ENCODE results near the gene WDR82.

WDR82 gene

GRCh38 chr3:52233968-52234367 lies 44.5 kb downstream of the WDR82 start:
- no peak overlapping the region for H3K27ac ChIP-seq (replicated peaks)

GRCh38 chr3:52233108-52233591 lies 45.3 kb downstream of the WDR82 start:
- no peak overlapping the region for H3K4me3 ChIP-seq (replicated peaks; ENCODE audit: insufficient read depth, low read length)
- no peak for DNase-seq (ENCODE audit: low read depth in 1 of 2, low spot score in 1 of 2)
- TF ChIP-seq SPI1 (IDR thresholded peaks at IDR 0.05; ENCODE audit: borderline replicate concordance, low read depth) (no peak), CTCF (IDR thresholded peaks at IDR 0.05; ENCODE audit: insufficient read depth, low read length) (no peak), GABPA (IDR thresholded peaks at IDR 0.05; ENCODE audit: low read depth) (no peak), POLR2AphosphoS5 (IDR thresholded peaks at IDR 0.05; ENCODE audit: low read depth) (no peak), REST (IDR thresholded peaks at IDR 0.05; ENCODE audit: insufficient replicate concordance, low read depth) (no peak)
- H3K27me3 ChIP-seq (ENCODE audit: insufficient read depth, poor library complexity, severe bottlenecking), result no peaks in the 10 kb centered on the region
- no peak overlapping the region for H3K27ac ChIP-seq (replicated peaks)

More at GRCh38 chr3:52233968-52234367, 44.5 kb downstream of the WDR82 start:
- DNase-seq (ENCODE audit: low read depth in 1 of 2, low spot score in 1 of 2), result no peak
- Histone ChIP-seq H3K27me3 (ENCODE audit: insufficient read depth, poor library complexity, severe bottlenecking) (no peaks in the 10 kb centered on the region), H3K4me3 (replicated peaks; ENCODE audit: insufficient read depth, low read length) (no peak overlapping the region)
- TF ChIP-seq SPI1 (IDR thresholded peaks at IDR 0.05; ENCODE audit: borderline replicate concordance, low read depth) (no peak), REST (IDR thresholded peaks at IDR 0.05; ENCODE audit: insufficient replicate concordance, low read depth) (no peak), POLR2AphosphoS5 (IDR thresholded peaks at IDR 0.05; ENCODE audit: low read depth) (no peak), CTCF (IDR thresholded peaks at IDR 0.05; ENCODE audit: insufficient read depth, low read length) (no peak), GABPA (IDR thresholded peaks at IDR 0.05; ENCODE audit: low read depth) (no peak)

- no peak for TF ChIP-seq REST (IDR thresholded peaks at IDR 0.05; ENCODE audit: insufficient replicate concordance, low read depth)
- TF ChIP-seq GABPA (IDR thresholded peaks at IDR 0.05; ENCODE audit: low read depth), result no peak
- TF ChIP-seq POLR2AphosphoS5 (IDR thresholded peaks at IDR 0.05; ENCODE audit: low read depth), result no peak
- TF ChIP-seq SPI1 (IDR thresholded peaks at IDR 0.05; ENCODE audit: borderline replicate concordance, low read depth), result no peak
- no peak for TF ChIP-seq CTCF (IDR thresholded peaks at IDR 0.05; ENCODE audit: insufficient read depth, low read length)
- DNase-seq (ENCODE audit: low read depth in 1 of 2, low spot score in 1 of 2), result no peak
- H3K4me3 ChIP-seq (replicated peaks; ENCODE audit: insufficient read depth, low read length), result no peak overlapping the region
- H3K27ac ChIP-seq (replicated peaks), result no peak overlapping the region
- no peaks in the 10 kb centered on the region for H3K27me3 ChIP-seq (ENCODE audit: insufficient read depth, poor library complexity, severe bottlenecking)
These were observed 46.0 kb downstream of the WDR82 start for GRCh38 chr3:52232279-52233107.
